NCI-H1694 (cell line): ENCODE results near the gene HACD2.
"Not testable (repeated sequence)": the region's sequence is repeated elsewhere in the genome, so short reads cannot be mapped to it uniquely, and the experiment has no call there.

Experiments used
- DNase-seq: peaks from one replicate; lab custom pipeline; 2025; lab: John Stamatoyannopoulos, UW

The HACD2 gene

GRCh38 chr3:123611082-123611481 lies 26.2 kb upstream of the HACD2 start:
- no peak for DNase-seq

GRCh38 chr3:123610331-123610730 lies 25.5 kb upstream of the HACD2 start:
- no peak for DNase-seq

GRCh38 chr3:123609063-123609462 lies 24.2 kb upstream of the HACD2 start:
- DNase-seq, result no peak

- no peak for DNase-seq
Measured at GRCh38 chr3:123608263-123608937, 23.5 kb upstream of the HACD2 start.

- DNase-seq, result no peak
Measured at GRCh38 chr3:123606527-123606926, 21.7 kb upstream of the HACD2 start.

- DNase-seq, result no peak
Measured at GRCh38 chr3:123605789-123606234, 21.0 kb upstream of the HACD2 start.

GRCh38 chr3:123603153-123603552 lies 18.3 kb upstream of the HACD2 start:
- DNase-seq, result not testable (repeated sequence)

- no peak for DNase-seq
Measured at GRCh38 chr3:123602325-123602724, 17.5 kb upstream of the HACD2 start.

GRCh38 chr3:123600863-123601262 lies 16.0 kb upstream of the HACD2 start:
- DNase-seq, result not testable (repeated sequence)

GRCh38 chr3:123597561-123597960 lies 12.7 kb upstream of the HACD2 start:
- no peak for DNase-seq

GRCh38 chr3:123595396-123596180 lies 10.7 kb upstream of the HACD2 start:
- no peak for DNase-seq

- DNase-seq, result no peak
Measured at GRCh38 chr3:123593381-123593780, 8.5 kb upstream of the HACD2 start.

GRCh38 chr3:123590685-123591450 lies 6.0 kb upstream of the HACD2 start:
- DNase-seq, result no peak

GRCh38 chr3:123587401-123587800 lies 2.5 kb upstream of the HACD2 start:
- DNase-seq, result no peak

- no peak for DNase-seq
Measured at GRCh38 chr3:123586968-123587367, 2.1 kb upstream of the HACD2 start.

- peak; percentile 71 for DNase-seq
Measured at GRCh38 chr3:123586131-123586530, 1.3 kb upstream of the HACD2 start.

GRCh38 chr3:123584284-123584987 lies 417 bp downstream of the HACD2 start:
- no peak for DNase-seq

GRCh38 chr3:123583561-123583960 lies 1.3 kb downstream of the HACD2 start:
- no peak for DNase-seq

GRCh38 chr3:123582315-123582714 lies 2.5 kb downstream of the HACD2 start:
- peak; percentile 17 for DNase-seq

- no peak for DNase-seq
Measured at GRCh38 chr3:123576122-123576521, 8.7 kb downstream of the HACD2 start.

- no peak for DNase-seq
Measured at GRCh38 chr3:123571973-123572365, 12.9 kb downstream of the HACD2 start.
